ENCODE data around the gene RTL1. TPM values are rescaled to one million over a fixed set of nuclear protein-coding genes. Genes with fewer than 3 reads are reported as not detected.

RTL1 gene
- total and polyA plus RNA-seq, 2 of the 13 experiments (the other 11 are each of a cell fraction or from before 2014, with no cell fraction given) = not detected

DNA sequence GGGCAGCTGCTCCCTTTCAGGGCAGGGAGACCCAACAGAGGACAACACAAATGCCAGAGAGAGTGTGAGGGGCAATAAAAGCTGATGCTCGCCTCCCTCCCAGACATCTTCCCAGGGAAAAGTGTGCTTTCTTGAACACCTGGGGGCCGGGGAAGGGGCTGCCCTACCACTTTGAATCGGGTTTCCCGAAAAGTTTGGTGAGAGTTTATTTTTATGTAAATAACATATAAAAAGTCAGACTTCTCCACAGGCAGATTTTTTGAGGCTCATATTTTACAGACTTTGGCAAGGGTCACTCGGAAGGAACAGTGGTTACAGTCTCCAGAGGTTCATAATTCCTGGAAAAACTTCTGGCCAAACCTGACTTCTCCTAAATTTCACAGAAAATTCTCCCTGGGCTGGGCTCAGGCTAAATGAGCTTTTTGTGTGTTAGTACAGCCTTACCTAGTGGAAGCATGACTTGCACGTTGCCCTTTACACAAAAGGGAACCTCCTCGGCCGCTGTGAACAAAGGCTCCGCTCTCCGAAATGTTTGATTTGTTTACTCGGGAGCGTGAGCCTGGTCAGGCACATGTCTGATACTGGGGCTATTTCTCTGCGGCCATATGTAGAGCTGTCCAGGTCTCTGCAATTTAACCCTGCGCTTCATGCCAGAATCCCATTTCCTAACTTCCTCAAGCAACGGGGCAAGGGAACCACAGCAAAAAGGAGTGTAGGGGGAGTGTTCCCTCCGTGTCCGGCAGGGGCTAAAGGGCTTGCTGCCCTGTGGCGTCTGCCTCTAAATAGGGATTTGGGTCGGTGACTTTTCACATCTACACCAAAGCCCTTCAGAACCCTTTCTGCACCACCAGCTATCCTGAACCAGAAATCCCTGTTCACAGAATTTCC, 3.4 kb downstream of the RTL1 start (continued):
- TF ChIP-seq LCORL (IDR thresholded peaks at IDR 0.05) (no peak), LCORL (CRISPR knock-in tag; IDR thresholded peaks at IDR 0.05) (peak; percentile 83; the same call in 1 of the 2 replicates), YY1 (IDR thresholded peaks at IDR 0.05; ENCODE audit: insufficient read depth, insufficient replicate concordance, low read depth, low read length) (peak; percentile 49), MZF1 (CRISPR knock-in tag; IDR thresholded peaks at IDR 0.05; ENCODE audit: borderline replicate concordance) (no peak), ZNF24 (IDR thresholded peaks at IDR 0.05) (no peak), PLRG1 (conservative IDR thresholded peaks at IDR 0.05) (no peak), ZNF44 (CRISPR knock-in tag; IDR thresholded peaks at IDR 0.05) (0 out of 2 replicates have a peak, but pooled peaks have one; percentile 31), ZFP36L1 (CRISPR knock-in tag; IDR thresholded peaks at IDR 0.05) (peak; percentile 84), SALL1 (CRISPR knock-in tag; IDR thresholded peaks at IDR 0.05) (peak; percentile 80), MEF2D (CRISPR knock-in tag; IDR thresholded peaks at IDR 0.05) (no peak), FOXO1 (CRISPR knock-in tag; IDR thresholded peaks at IDR 0.05) (peak; percentile 78; the same call in 1 of the 2 replicates), ZSCAN29 (CRISPR knock-in tag; conservative IDR thresholded peaks at IDR 0.05) (0 out of 2 replicates have a peak, but pooled peaks have one; percentile 30), ZNF20 (CRISPR knock-in tag; IDR thresholded peaks at IDR 0.05) (no peak)
- TF ChIP-seq, protein P1, sequence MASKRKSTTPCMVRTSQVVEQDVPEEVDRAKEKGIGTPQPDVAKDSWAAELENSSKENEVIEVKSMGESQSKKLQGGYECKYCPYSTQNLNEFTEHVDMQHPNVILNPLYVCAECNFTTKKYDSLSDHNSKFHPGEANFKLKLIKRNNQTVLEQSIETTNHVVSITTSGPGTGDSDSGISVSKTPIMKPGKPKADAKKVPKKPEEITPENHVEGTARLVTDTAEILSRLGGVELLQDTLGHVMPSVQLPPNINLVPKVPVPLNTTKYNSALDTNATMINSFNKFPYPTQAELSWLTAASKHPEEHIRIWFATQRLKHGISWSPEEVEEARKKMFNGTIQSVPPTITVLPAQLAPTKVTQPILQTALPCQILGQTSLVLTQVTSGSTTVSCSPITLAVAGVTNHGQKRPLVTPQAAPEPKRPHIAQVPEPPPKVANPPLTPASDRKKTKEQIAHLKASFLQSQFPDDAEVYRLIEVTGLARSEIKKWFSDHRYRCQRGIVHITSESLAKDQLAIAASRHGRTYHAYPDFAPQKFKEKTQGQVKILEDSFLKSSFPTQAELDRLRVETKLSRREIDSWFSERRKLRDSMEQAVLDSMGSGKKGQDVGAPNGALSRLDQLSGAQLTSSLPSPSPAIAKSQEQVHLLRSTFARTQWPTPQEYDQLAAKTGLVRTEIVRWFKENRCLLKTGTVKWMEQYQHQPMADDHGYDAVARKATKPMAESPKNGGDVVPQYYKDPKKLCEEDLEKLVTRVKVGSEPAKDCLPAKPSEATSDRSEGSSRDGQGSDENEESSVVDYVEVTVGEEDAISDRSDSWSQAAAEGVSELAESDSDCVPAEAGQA (IDR thresholded peaks at IDR 0.05; ENCODE audit: low read depth) = no peak
- TF ChIP-seq, protein P1 (CRISPR knock-in tag; IDR thresholded peaks at IDR 0.05; ENCODE audit: borderline replicate concordance) = no peak
- TF ChIP-seq, protein P2, sequence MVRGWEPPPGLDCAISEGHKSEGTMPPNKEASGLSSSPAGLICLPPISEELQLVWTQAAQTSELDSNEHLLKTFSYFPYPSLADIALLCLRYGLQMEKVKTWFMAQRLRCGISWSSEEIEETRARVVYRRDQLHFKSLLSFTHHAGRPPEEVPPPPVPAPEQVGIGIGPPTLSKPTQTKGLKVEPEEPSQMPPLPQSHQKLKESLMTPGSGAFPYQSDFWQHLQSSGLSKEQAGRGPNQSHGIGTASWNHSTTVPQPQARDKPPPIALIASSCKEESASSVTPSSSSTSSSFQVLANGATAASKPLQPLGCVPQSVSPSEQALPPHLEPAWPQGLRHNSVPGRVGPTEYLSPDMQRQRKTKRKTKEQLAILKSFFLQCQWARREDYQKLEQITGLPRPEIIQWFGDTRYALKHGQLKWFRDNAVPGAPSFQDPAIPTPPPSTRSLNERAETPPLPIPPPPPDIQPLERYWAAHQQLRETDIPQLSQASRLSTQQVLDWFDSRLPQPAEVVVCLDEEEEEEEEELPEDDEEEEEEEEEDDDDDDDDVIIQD (CRISPR knock-in tag; IDR thresholded peaks at IDR 0.05; ENCODE audit: low read depth) = no peak
- TF ChIP-seq, protein P3, sequence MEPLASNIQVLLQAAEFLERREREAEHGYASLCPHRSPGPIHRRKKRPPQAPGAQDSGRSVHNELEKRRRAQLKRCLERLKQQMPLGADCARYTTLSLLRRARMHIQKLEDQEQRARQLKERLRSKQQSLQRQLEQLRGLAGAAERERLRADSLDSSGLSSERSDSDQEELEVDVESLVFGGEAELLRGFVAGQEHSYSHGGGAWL (CRISPR knock-in tag; IDR thresholded peaks at IDR 0.05) = no peak
- TF ChIP-seq, protein P4, sequence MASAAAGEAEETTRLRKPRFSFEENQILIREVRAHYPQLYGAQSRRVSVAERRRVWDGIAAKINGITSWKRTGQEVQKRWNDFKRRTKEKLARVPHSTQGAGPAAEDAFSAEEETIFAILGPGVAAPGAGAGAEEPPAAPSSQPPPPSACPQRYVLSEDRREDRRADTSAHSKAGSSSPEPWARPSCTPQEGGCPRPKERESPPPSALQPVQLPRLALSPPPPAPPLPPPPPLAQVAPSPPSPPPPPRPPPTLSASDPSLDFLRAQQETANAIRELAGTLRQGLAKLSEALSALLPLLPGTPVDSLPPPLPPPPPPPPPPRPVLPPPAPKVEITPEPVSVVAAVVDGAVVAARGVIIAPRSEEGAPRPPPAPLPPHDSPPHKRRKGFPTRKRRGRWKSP (CRISPR knock-in tag; IDR thresholded peaks at IDR 0.05) = no peak
- TF ChIP-seq, protein P5, sequence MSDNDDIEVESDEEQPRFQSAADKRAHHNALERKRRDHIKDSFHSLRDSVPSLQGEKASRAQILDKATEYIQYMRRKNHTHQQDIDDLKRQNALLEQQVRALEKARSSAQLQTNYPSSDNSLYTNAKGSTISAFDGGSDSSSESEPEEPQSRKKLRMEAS (IDR thresholded peaks at IDR 0.05) = peak; percentile 89
- TF ChIP-seq, protein P6, sequence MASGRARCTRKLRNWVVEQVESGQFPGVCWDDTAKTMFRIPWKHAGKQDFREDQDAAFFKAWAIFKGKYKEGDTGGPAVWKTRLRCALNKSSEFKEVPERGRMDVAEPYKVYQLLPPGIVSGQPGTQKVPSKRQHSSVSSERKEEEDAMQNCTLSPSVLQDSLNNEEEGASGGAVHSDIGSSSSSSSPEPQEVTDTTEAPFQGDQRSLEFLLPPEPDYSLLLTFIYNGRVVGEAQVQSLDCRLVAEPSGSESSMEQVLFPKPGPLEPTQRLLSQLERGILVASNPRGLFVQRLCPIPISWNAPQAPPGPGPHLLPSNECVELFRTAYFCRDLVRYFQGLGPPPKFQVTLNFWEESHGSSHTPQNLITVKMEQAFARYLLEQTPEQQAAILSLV (CRISPR knock-in tag; IDR thresholded peaks at IDR 0.05; ENCODE audit: borderline replicate concordance) = no peak
